Upper lobe of left lung (tissue), 6 donors: Measurements from ENCODE around the gene ANKZF1. TPM values are rescaled to one million over a fixed set of nuclear protein-coding genes. Genes with fewer than 3 reads are reported as not detected.

ENCODE experiments used
- ATAC-seq, 2 donors: fragments of 200-7000 bp; cut with Tn5 transposase; one replicate each; pipeline ENCODE4 v1.9.1; 2022; ENCODE audit warnings: mild to moderate bottlenecking in 2 of 2, moderate library complexity in 2 of 2; ENCODE audit not compliant: low FRiP score in 2 of 2
- DNase-seq, 2 donors: peaks; one replicate each; pipeline ENCODE4 v3.0.0-alpha.2; 2019 to 2020
- H3K27ac ChIP-seq, 4 donors: fragments of 200-600 bp; sonication (generic); one replicate each; pipeline ENCODE4 v1.5.1; 2016 to 2019
- H3K27me3 ChIP-seq, 4 donors: fragments of 200-600 bp; sonication (generic); one replicate each; pipeline ENCODE4 v1.5.1; 2017 to 2019
- H3K36me3 ChIP-seq, 4 donors: fragments of 200-600 bp; sonication (generic); one replicate each; pipeline ENCODE4 v1.5.1; 2016 to 2019
- H3K4me1 ChIP-seq, 4 donors: fragments of 200-600 bp; sonication (generic); one replicate each; pipeline ENCODE4 v1.5.1; 2018 to 2019
- H3K4me3 ChIP-seq, 4 donors: fragments of 200-600 bp; sonication (generic); one replicate each; pipeline ENCODE4 v1.5.1; 2017 to 2019; ENCODE audit warnings: mild to moderate bottlenecking in 2 of 4, moderate library complexity in 1 of 4
- H3K9me3 ChIP-seq, 4 donors: fragments of 200-600 bp; sonication (generic); one replicate each; pipeline ENCODE4 v1.5.1; 2018 to 2019
- EP300 ChIP-seq, 4 donors: sonication (generic); formaldehyde crosslinking; IDR thresholded peaks; one replicate each; pipeline ENCODE4 v1.5.1; 2017; ENCODE audit warnings: antibody characterized with exemption in 4 of 4, control low read depth in 2 of 4
- POLR2A ChIP-seq, 4 donors: fragments of 450-650 bp; IDR thresholded peaks; one replicate each; pipeline ENCODE4 v1.5.1; 2016 to 2017; ENCODE audit warnings: antibody characterized with exemption in 4 of 4, mild to moderate bottlenecking in 2 of 4
- POLR2AphosphoS5 ChIP-seq, 2 donors: sonication (generic); formaldehyde crosslinking; IDR thresholded peaks; one replicate each; pipeline ENCODE4 v1.5.1; 2017; ENCODE audit warnings: antibody characterized with exemption in 2 of 2
- WGBS, 2 donors: methylation state at CpG; one replicate each; pipeline ENCODE4 v1.1.5; 2017 to 2018; 5-methylcytosine and 5-hydroxymethylcytosine counted together
- total RNA-seq, 6 donors: library from RNA; depleted of rRNA in 4 of 6; stranded (reverse); fragments of >200 nt in 4 of 6; gene quantifications; one replicate each; pipeline versions ENCODE4 v1.1.0 to v1.2.1, GENCODE V29; 2016 to 2021
- TF ChIP-seq, protein P1 (sequence below), 6 experiments: fragments of 450-650 bp in 4 of 6; fragments of 200-600 bp in 2 of 6; sonication (generic) in 2 of 6; IDR thresholded peaks; one replicate each; pipeline ENCODE4 v1.5.1; 2016 to 2019; ENCODE audit warnings: antibody characterized with exemption in 6 of 6
- donor health status: DM: no; HTN: no; CAD: no; lungs with moderate emphysema.
- donor health status: DM: no; HTN: yes; CAD: no; lungs with severe emphysema.

The ANKZF1 gene
- total RNA-seq, 6 donors from 2014 or later: 26.0 to 339 (median 67.2) TPM

- H3K27ac ChIP-seq: no peak overlapping the region
Measured at GRCh38 chr2:219270055-219270372, 40.4 kb downstream of the ANKZF1 start.

GRCh38 chr2:219271021-219271420 lies 41.4 kb downstream of the ANKZF1 start:
- H3K4me1 ChIP-seq: no peaks in the 10 kb centered on the region
- no peaks in the 10 kb centered on the region for H3K9me3 ChIP-seq
- WGBS, 2 donors: 64 to 89% methylated on average over 2 of the region's 2 CpGs
- ATAC-seq (no peak), DNase-seq (no peak)
- TF ChIP-seq, protein P1, sequence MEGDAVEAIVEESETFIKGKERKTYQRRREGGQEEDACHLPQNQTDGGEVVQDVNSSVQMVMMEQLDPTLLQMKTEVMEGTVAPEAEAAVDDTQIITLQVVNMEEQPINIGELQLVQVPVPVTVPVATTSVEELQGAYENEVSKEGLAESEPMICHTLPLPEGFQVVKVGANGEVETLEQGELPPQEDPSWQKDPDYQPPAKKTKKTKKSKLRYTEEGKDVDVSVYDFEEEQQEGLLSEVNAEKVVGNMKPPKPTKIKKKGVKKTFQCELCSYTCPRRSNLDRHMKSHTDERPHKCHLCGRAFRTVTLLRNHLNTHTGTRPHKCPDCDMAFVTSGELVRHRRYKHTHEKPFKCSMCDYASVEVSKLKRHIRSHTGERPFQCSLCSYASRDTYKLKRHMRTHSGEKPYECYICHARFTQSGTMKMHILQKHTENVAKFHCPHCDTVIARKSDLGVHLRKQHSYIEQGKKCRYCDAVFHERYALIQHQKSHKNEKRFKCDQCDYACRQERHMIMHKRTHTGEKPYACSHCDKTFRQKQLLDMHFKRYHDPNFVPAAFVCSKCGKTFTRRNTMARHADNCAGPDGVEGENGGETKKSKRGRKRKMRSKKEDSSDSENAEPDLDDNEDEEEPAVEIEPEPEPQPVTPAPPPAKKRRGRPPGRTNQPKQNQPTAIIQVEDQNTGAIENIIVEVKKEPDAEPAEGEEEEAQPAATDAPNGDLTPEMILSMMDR (IDR thresholded peaks at IDR 0.05): no peak
- no peak for TF ChIP-seq EP300 (IDR thresholded peaks at IDR 0.05)
- TF ChIP-seq POLR2A (IDR thresholded peaks at IDR 0.05): no peak
- TF ChIP-seq POLR2AphosphoS5 (IDR thresholded peaks at IDR 0.05): no peak
- H3K36me3 ChIP-seq: no peaks in the 10 kb centered on the region
- H3K27me3 ChIP-seq: no peaks in the 10 kb centered on the region
- H3K27ac ChIP-seq: no peak overlapping the region
- H3K4me3 ChIP-seq: no peak overlapping the region

More at GRCh38 chr2:219270055-219270372, 40.4 kb downstream of the ANKZF1 start:
- Histone ChIP-seq H3K9me3 (no peaks in the 10 kb centered on the region), H3K4me3 (no peak overlapping the region), H3K27me3 (no peaks in the 10 kb centered on the region), H3K4me1 (no peaks in the 10 kb centered on the region), H3K36me3 (no peaks in the 10 kb centered on the region)
- no peak for DNase-seq
- no peak for ATAC-seq
- 92 to 96% methylated on average over 5 of the region's 5 CpGs for WGBS, 2 donors
- TF ChIP-seq POLR2A (IDR thresholded peaks at IDR 0.05): no peak
- TF ChIP-seq, protein P1 (IDR thresholded peaks at IDR 0.05): no peak
- no peak for TF ChIP-seq EP300 (IDR thresholded peaks at IDR 0.05)
- TF ChIP-seq POLR2AphosphoS5 (IDR thresholded peaks at IDR 0.05): no peak

- H3K27ac ChIP-seq: no peak overlapping the region
- H3K27me3 ChIP-seq: no peaks in the 10 kb centered on the region
- no peaks in the 10 kb centered on the region for H3K36me3 ChIP-seq
- TF ChIP-seq, protein P1 (IDR thresholded peaks at IDR 0.05): no peak
- no peak for TF ChIP-seq POLR2AphosphoS5 (IDR thresholded peaks at IDR 0.05)
- no peak for TF ChIP-seq POLR2A (IDR thresholded peaks at IDR 0.05)
- no peak for TF ChIP-seq EP300 (IDR thresholded peaks at IDR 0.05)
- ATAC-seq (no peak), DNase-seq (no peak)
- WGBS, 2 donors: 83 to 87% methylated on average over 4 of the region's 4 CpGs
- no peaks in the 10 kb centered on the region for H3K9me3 ChIP-seq
- H3K4me1 ChIP-seq: peaks cover 0 to under 1% (median under 1%) of the 10 kb centered on the region in 4 donors
- H3K4me3 ChIP-seq: no peak overlapping the region
Measured at GRCh38 chr2:219272356-219272755, 42.8 kb downstream of the ANKZF1 start.

DNA sequence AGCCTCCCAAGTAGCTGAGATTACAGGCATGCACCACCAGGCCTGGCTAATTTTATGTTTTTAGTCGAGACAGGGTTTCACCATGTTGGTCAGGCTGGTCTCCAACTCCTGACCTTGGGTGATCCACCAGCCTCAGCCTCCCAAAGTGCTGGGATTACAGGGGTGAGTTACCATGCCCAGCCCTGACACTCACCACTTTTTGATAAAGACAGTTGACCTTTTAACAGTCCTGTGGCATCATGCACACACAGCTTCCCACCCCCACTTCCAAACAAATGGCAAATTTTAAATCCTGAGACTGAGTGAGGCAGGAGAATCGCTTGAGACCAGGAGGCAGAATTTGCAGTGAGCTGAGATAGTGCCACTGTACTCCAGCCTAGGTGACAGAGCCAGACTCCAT lies 43.4 kb downstream of the ANKZF1 start:
- Histone ChIP-seq H3K4me3 (no peak overlapping the region), H3K27ac (no peak overlapping the region), H3K36me3 (no peaks in the 10 kb centered on the region), H3K27me3 (no peaks in the 10 kb centered on the region), H3K4me1 (peaks cover 4 to 7% (median 7%) of the 10 kb centered on the region in 4 donors), H3K9me3 (no peaks in the 10 kb centered on the region)
- ATAC-seq (no peak), DNase-seq (no peak)
- WGBS, 2 donors: 66 to 67% methylated on average over 2 of the region's 2 CpGs
- no peak for TF ChIP-seq EP300 (IDR thresholded peaks at IDR 0.05)
- no peak for TF ChIP-seq POLR2AphosphoS5 (IDR thresholded peaks at IDR 0.05)
- TF ChIP-seq, protein P1 (IDR thresholded peaks at IDR 0.05): no peak
- no peak for TF ChIP-seq POLR2A (IDR thresholded peaks at IDR 0.05)

GRCh38 chr2:219273937-219274336 lies 44.3 kb downstream of the ANKZF1 start:
- Histone ChIP-seq H3K27ac (peak overlapping the region; percentile 62 to 78 (median 68)), H3K27me3 (no peaks in the 10 kb centered on the region)
- no peak for TF ChIP-seq POLR2A (IDR thresholded peaks at IDR 0.05)
- peak in 1 of 2 donors; percentile 40 for TF ChIP-seq POLR2AphosphoS5 (IDR thresholded peaks at IDR 0.05)

More at GRCh38 chr2:219273937-219274336, 44.3 kb downstream of the ANKZF1 start:
- Histone ChIP-seq H3K4me1 (peaks cover 12 to 16% (median 16%) of the 10 kb centered on the region in 4 donors), H3K9me3 (no peaks in the 10 kb centered on the region), H3K4me3 (no peak overlapping the region), H3K36me3 (no peaks in the 10 kb centered on the region)
- WGBS, 2 donors: 82% methylated on average over 2 of the region's 3 CpGs; no CpG with 5 or more reads in 1 of the 2 donors
- ATAC-seq (no peak), DNase-seq (no peak)
